Sigmoid colon (tissue), 4 donors: ENCODE data around the gene ASB16.

Experiments
- EP300 ChIP-seq, 4 donors: sonication (generic); formaldehyde crosslinking; IDR thresholded peaks; one replicate each; pipeline ENCODE4 v1.6.1; 2017; ENCODE audit warnings: antibody characterized with exemption in 4 of 4
- POLR2A ChIP-seq, 2 donors: fragments of 450-650 bp; IDR thresholded peaks; one replicate each; pipeline ENCODE4 v1.6.1; 2016; ENCODE audit warnings: antibody characterized with exemption in 2 of 2, mild to moderate bottlenecking in 2 of 2, moderate library complexity in 2 of 2
- POLR2AphosphoS5 ChIP-seq, 4 donors: sonication (generic); formaldehyde crosslinking; IDR thresholded peaks; one replicate each; pipeline ENCODE4 v1.6.1; 2017; ENCODE audit warnings: antibody characterized with exemption in 4 of 4
- TF ChIP-seq, protein P1 (sequence below), 4 experiments: fragments of 450-650 bp in 3 of 4; fragments of 200-600 bp in 1 of 4; IDR thresholded peaks; one replicate each; pipeline ENCODE4 v1.5.1; 2016 to 2019; ENCODE audit warnings: antibody characterized with exemption in 4 of 4, mild to moderate bottlenecking in 3 of 4, moderate library complexity in 2 of 4

DNA sequence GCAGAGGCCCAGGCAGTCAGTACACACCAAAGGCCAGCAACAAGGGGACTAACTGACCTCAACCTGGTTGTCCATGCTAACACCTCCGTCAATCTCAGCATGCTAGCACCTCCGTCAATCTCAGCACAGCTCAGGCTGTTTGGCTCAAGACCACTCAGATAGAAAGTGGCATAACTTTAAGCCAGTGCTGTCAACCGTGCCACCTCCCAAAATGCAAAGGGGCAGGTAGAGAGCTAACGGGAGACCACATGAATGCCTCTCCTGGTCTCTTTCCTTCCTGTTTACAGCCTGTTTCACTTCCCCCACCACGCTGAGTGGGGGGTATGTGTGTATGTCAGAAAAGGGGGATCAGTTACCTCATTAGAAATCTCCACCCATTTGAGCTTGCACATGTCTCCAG, 45.7 kb downstream of the ASB16 start:
- TF ChIP-seq, protein P1, sequence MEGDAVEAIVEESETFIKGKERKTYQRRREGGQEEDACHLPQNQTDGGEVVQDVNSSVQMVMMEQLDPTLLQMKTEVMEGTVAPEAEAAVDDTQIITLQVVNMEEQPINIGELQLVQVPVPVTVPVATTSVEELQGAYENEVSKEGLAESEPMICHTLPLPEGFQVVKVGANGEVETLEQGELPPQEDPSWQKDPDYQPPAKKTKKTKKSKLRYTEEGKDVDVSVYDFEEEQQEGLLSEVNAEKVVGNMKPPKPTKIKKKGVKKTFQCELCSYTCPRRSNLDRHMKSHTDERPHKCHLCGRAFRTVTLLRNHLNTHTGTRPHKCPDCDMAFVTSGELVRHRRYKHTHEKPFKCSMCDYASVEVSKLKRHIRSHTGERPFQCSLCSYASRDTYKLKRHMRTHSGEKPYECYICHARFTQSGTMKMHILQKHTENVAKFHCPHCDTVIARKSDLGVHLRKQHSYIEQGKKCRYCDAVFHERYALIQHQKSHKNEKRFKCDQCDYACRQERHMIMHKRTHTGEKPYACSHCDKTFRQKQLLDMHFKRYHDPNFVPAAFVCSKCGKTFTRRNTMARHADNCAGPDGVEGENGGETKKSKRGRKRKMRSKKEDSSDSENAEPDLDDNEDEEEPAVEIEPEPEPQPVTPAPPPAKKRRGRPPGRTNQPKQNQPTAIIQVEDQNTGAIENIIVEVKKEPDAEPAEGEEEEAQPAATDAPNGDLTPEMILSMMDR (IDR thresholded peaks at IDR 0.05): no peak
- TF ChIP-seq POLR2AphosphoS5 (IDR thresholded peaks at IDR 0.05) (no peak), POLR2A (IDR thresholded peaks at IDR 0.05) (no peak), EP300 (IDR thresholded peaks at IDR 0.05) (no peak)
